HL-60 (cell line): ENCODE measurements around the gene ALDH4A1.

Experiments
- DNase-seq, 2 experiments: peaks; one replicate each; pipeline ENCODE4 v3.0.0-alpha.2; 2010 to 2020; ENCODE audit warnings: low read depth in 1 of 2, low spot score in 1 of 2
- H3K27ac ChIP-seq: fragments of 250-450 bp; sonication (Bioruptor Pico); replicated peaks from 2 replicates; pipeline ENCODE4 v1.5.1; 2020; ENCODE audit warnings: mild to moderate bottlenecking, moderate library complexity
- H3K27me3 ChIP-seq: fragments of 250-450 bp; sonication (Bioruptor Pico); 2 replicates; pipeline ENCODE4 v1.5.1; 2021; ENCODE audit warnings: mild to moderate bottlenecking, moderate library complexity; ENCODE audit not compliant: insufficient read depth, poor library complexity, severe bottlenecking
- H3K4me3 ChIP-seq: replicated peaks from 2 replicates; pipeline ENCODE4 v1.5.1; 2011; ENCODE audit warnings: mild to moderate bottlenecking, control low read depth, low read length; ENCODE audit not compliant: insufficient read depth
- GABPA ChIP-seq: IDR thresholded peaks from 2 replicates; pipeline ENCODE4 v1.6.1; 2012; ENCODE audit warnings: low read depth
- POLR2AphosphoS5 ChIP-seq: IDR thresholded peaks from 2 replicates; pipeline ENCODE4 v1.6.1; 2012; ENCODE audit warnings: low read depth
- SPI1 ChIP-seq: IDR thresholded peaks from 2 replicates; pipeline ENCODE4 v1.6.1; 2012; ENCODE audit warnings: low read depth, mild to moderate bottlenecking, borderline replicate concordance
- TF ChIP-seq, protein P1 (sequence below): IDR thresholded peaks from one replicate; pipeline ENCODE4 v1.5.1; 2011; ENCODE audit warnings: low read length, control low read depth, inconsistent platforms; ENCODE audit not compliant: insufficient read depth
- TF ChIP-seq, protein P2 (sequence below): IDR thresholded peaks from 2 replicates; pipeline ENCODE4 v1.6.1; 2012; ENCODE audit warnings: low read depth; ENCODE audit not compliant: insufficient replicate concordance

ALDH4A1 gene

DNA sequence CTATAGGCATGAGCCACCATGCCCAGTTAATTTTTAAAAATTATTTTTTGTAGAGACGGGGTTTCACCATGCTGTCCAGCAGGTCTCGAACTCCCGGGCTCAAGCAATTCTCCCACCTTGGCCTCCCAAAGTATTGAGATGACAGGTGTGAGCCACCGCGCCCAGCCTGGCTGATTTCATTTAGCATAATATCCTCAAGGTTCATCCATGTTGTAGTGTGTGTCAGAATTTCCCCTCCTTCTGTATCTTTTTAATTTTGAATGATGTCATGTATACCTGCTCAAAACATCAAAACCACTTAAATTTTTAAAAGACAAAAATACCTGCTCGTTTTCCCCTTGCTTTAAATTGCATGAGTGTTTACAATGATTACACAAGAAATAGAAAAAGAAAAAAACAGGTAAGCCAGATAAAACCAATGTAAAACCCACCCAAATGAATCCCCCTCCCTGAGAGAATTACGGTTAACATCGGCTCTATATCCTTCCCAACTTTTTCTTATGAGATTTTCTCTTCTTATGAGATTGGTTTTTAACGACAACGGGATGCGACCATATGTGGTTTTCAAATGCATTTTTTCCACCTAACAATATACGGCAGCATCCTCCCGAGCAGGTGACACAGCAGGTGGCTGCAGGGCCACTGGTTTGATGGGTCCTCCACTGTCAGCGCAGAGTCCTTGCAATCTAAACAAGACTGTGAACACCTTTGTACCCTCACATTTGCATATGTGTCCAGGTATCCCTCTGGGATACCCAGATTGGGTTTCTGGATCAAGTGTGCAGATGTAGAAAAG is 32.0 kb upstream of the ALDH4A1 start:
- TF ChIP-seq SPI1 (no peak), POLR2AphosphoS5 (no peak), GABPA (no peak)
- TF ChIP-seq, protein P1, sequence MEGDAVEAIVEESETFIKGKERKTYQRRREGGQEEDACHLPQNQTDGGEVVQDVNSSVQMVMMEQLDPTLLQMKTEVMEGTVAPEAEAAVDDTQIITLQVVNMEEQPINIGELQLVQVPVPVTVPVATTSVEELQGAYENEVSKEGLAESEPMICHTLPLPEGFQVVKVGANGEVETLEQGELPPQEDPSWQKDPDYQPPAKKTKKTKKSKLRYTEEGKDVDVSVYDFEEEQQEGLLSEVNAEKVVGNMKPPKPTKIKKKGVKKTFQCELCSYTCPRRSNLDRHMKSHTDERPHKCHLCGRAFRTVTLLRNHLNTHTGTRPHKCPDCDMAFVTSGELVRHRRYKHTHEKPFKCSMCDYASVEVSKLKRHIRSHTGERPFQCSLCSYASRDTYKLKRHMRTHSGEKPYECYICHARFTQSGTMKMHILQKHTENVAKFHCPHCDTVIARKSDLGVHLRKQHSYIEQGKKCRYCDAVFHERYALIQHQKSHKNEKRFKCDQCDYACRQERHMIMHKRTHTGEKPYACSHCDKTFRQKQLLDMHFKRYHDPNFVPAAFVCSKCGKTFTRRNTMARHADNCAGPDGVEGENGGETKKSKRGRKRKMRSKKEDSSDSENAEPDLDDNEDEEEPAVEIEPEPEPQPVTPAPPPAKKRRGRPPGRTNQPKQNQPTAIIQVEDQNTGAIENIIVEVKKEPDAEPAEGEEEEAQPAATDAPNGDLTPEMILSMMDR, result no peak
- TF ChIP-seq, protein P2, sequence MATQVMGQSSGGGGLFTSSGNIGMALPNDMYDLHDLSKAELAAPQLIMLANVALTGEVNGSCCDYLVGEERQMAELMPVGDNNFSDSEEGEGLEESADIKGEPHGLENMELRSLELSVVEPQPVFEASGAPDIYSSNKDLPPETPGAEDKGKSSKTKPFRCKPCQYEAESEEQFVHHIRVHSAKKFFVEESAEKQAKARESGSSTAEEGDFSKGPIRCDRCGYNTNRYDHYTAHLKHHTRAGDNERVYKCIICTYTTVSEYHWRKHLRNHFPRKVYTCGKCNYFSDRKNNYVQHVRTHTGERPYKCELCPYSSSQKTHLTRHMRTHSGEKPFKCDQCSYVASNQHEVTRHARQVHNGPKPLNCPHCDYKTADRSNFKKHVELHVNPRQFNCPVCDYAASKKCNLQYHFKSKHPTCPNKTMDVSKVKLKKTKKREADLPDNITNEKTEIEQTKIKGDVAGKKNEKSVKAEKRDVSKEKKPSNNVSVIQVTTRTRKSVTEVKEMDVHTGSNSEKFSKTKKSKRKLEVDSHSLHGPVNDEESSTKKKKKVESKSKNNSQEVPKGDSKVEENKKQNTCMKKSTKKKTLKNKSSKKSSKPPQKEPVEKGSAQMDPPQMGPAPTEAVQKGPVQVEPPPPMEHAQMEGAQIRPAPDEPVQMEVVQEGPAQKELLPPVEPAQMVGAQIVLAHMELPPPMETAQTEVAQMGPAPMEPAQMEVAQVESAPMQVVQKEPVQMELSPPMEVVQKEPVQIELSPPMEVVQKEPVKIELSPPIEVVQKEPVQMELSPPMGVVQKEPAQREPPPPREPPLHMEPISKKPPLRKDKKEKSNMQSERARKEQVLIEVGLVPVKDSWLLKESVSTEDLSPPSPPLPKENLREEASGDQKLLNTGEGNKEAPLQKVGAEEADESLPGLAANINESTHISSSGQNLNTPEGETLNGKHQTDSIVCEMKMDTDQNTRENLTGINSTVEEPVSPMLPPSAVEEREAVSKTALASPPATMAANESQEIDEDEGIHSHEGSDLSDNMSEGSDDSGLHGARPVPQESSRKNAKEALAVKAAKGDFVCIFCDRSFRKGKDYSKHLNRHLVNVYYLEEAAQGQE, result no peak
- no peak overlapping the region for H3K4me3 ChIP-seq
- no peak for DNase-seq
- no peaks in the 10 kb centered on the region for H3K27me3 ChIP-seq
- no peak overlapping the region for H3K27ac ChIP-seq

DNA sequence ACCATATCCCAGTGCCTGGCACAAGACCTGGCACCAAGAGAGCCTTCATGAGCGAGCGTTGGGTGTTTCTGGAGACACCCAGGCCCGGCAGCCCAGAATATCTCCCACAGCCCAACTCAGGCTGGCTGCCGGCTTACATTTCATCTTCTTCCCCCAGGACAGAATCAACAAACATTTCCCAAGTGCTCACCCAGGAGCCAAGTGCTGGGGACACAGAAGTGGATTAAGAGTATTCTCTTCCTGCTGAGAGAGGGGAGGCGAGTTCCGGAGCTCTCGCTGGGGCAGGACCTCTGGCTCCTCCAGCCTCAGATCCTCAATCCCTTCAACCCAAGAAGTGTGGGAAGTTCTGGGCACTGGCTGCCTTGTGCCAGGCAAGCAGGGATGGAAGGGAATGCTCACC is 30.5 kb upstream of the ALDH4A1 start:
- H3K27ac ChIP-seq, result no peak overlapping the region
- no peaks in the 10 kb centered on the region for H3K27me3 ChIP-seq
- DNase-seq, result no peak
- no peak for TF ChIP-seq POLR2AphosphoS5
- no peak for TF ChIP-seq GABPA
- TF ChIP-seq, protein P2, result no peak
- TF ChIP-seq, protein P1, result no peak
- no peak for TF ChIP-seq SPI1
- H3K4me3 ChIP-seq, result no peak overlapping the region

DNA sequence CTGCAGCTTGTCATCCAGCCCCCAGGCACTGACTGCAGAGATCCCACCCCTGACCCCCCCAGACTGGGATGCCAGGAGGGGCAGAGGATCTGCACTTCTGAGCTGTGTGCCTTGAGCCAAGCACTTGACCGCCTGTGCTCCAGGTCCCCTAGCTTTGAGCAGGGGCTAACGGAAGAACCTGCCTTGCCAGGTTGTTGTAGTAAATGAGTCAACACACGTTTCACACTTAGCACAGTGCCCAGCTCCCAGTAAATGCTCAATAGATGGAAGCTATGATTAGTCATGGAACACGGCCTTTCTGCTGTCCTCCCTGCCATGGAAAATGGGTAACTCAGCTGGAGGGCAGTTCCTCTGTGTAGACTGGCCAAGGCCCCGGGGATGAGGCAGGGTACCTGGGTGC is 30.0 kb upstream of the ALDH4A1 start:
- Histone ChIP-seq H3K27ac (no peak overlapping the region), H3K4me3 (no peak overlapping the region), H3K27me3 (no peaks in the 10 kb centered on the region)
- DNase-seq, result no peak
- TF ChIP-seq, protein P2, result no peak
- TF ChIP-seq GABPA (no peak), SPI1 (no peak), POLR2AphosphoS5 (no peak)
- TF ChIP-seq, protein P1, result no peak
